SK-N-SH (cell line): Measurements from ENCODE around the gene TGFA. TPM values are rescaled to one million over a fixed set of nuclear protein-coding genes. Genes with fewer than 3 reads are reported as not detected.

ENCODE experiments used
- CTCF ChIA-PET: fragments of 300-600, 350-600 bp; formaldehyde crosslinking; extraction: SDS; loops from one replicate; lab custom pipeline; 2021; lab: Yijun Ruan, JAX
- POLR2A ChIA-PET: fragments of 350-600 bp; sonication (Branson Sonifier 250); formaldehyde crosslinking; extraction: SDS; loops from one replicate; lab custom pipeline; 2020; ENCODE audit warnings: antibody characterized with exemption, inconsistent platforms; lab: Yijun Ruan, JAX
- DNase-seq: peaks from one replicate; pipeline ENCODE4 v3.0.0; 2012
- H2AFZ ChIP-seq: fragments of 200-600 bp; sonication (generic); 2 replicates; pipeline ENCODE4 v1.8.1; 2016; ENCODE audit warnings: antibody characterized with exemption, mild to moderate bottlenecking, low read depth
- H3F3A ChIP-seq: fragments of 200-600 bp; sonication (generic); replicated peaks from 2 replicates; pipeline ENCODE3; 2016; ENCODE audit warnings: antibody characterized with exemption, mild to moderate bottlenecking; ENCODE audit not compliant: insufficient read depth
- H3K27ac ChIP-seq, 2 experiments: fragments of 200-500 bp in 1 of 2; fragments of 200-600 bp in 1 of 2; sonication (Bioruptor generic) in 1 of 2; sonication (generic), shearing (Covaris generic) in 1 of 2; 2 replicates each; pipeline versions ENCODE4 v1.5.1 to v1.6.1; 2014 to 2016; ENCODE audit warnings: low read depth in 2 of 2, inconsistent platforms in 1 of 2, low read length in 1 of 2, mild to moderate bottlenecking in 1 of 2, mixed read lengths in 1 of 2
- H3K27me3 ChIP-seq: fragments of 200-600 bp; sonication (generic), shearing (Covaris generic); 2 replicates; pipeline ENCODE4 v1.6.1; 2016; ENCODE audit warnings: mixed run types; ENCODE audit not compliant: insufficient read depth
- H3K36me3 ChIP-seq, 2 experiments: fragments of 200-500 bp in 1 of 2; fragments of 200-600 bp in 1 of 2; sonication (Bioruptor generic) in 1 of 2; sonication (generic) in 1 of 2; replicated peaks in 1 of 2; 2 replicates each; pipeline versions ENCODE3 to v1.5.1; 2014 to 2016; ENCODE audit warnings: low read length in 1 of 2, mild to moderate bottlenecking in 1 of 2; ENCODE audit not compliant: insufficient read depth in 2 of 2, control insufficient read depth in 1 of 2
- H3K4me1 ChIP-seq, 2 experiments: fragments of 200-500 bp in 1 of 2; fragments of 200-600 bp in 1 of 2; sonication (Bioruptor generic) in 1 of 2; sonication (generic), shearing (Covaris generic) in 1 of 2; 2 replicates each; pipeline versions ENCODE4 v1.5.1 to v1.6.1; 2014 to 2016; ENCODE audit warnings: low read depth in 1 of 2, low read length in 1 of 2, mixed run types in 1 of 2; ENCODE audit not compliant: insufficient read depth in 2 of 2, control insufficient read depth in 1 of 2
- H3K4me2 ChIP-seq: fragments of 200-600 bp; sonication (generic), shearing (Covaris generic); 2 replicates; pipeline ENCODE4 v1.6.1; 2017; ENCODE audit warnings: mixed run types
- H3K4me3 ChIP-seq, 2 experiments: fragments of 200-500 bp in 1 of 2; fragments of 200-600 bp in 1 of 2; sonication (Bioruptor generic) in 1 of 2; sonication (generic), shearing (Covaris generic) in 1 of 2; 2 replicates each; pipeline versions ENCODE4 v1.5.1 to v1.8.1; 2014 to 2016; ENCODE audit warnings: low read depth in 2 of 2, inconsistent platforms in 1 of 2, low read length in 1 of 2, mild to moderate bottlenecking in 1 of 2, mixed read lengths in 1 of 2, moderate library complexity in 1 of 2
- H3K79me2 ChIP-seq: fragments of 200-600 bp; sonication (generic); 2 replicates; pipeline ENCODE4 v1.8.1; 2017; ENCODE audit warnings: mild to moderate bottlenecking; ENCODE audit not compliant: insufficient read depth
- H3K9ac ChIP-seq: fragments of 200-600 bp; sonication (generic); 2 replicates; pipeline ENCODE4 v1.6.1; 2017; ENCODE audit warnings: mixed run types
- H3K9me2 ChIP-seq: fragments of 200-600 bp; sonication (generic); 2 replicates; pipeline ENCODE4 v1.6.1; 2017; ENCODE audit warnings: mixed run types
- H3K9me3 ChIP-seq: fragments of 200-600 bp; sonication (generic); 2 replicates; pipeline ENCODE4 v1.6.1; 2017; ENCODE audit warnings: mixed run types, mild to moderate bottlenecking, moderate library complexity
- H4K20me1 ChIP-seq: fragments of 200-600 bp; sonication (generic); 2 replicates; pipeline ENCODE4 v1.6.1; 2017; ENCODE audit warnings: mild to moderate bottlenecking, mixed run types; ENCODE audit not compliant: insufficient read depth
- ELF1 ChIP-seq: IDR thresholded peaks from 2 replicates; pipeline ENCODE4 v1.4.0; 2012
- EP300 ChIP-seq, 2 experiments: IDR thresholded peaks; 2 replicates each; pipeline versions ENCODE4 v1.4.0 to v1.6.1; 2012; ENCODE audit warnings: borderline replicate concordance in 1 of 2, low read depth in 1 of 2, low read length in 1 of 2
- FOSL2 ChIP-seq: IDR thresholded peaks from 2 replicates; pipeline ENCODE4 v1.4.0; 2012; ENCODE audit warnings: low read depth, mild to moderate bottlenecking, moderate library complexity, borderline replicate concordance
- FOXJ3 ChIP-seq: sonication (generic); formaldehyde crosslinking; IDR thresholded peaks from 2 replicates; pipeline ENCODE4 v1.5.1; 2020; ENCODE audit warnings: mild to moderate bottlenecking, missing genetic modification reagents
- FOXM1 ChIP-seq: IDR thresholded peaks from 2 replicates; pipeline ENCODE4 v1.4.0; 2012; ENCODE audit warnings: low read depth, mild to moderate bottlenecking
- JUND ChIP-seq: IDR thresholded peaks from 2 replicates; pipeline ENCODE4 v1.4.0; 2012
- NFIC ChIP-seq: IDR thresholded peaks from 2 replicates; pipeline ENCODE4 v1.4.0; 2012; ENCODE audit warnings: borderline replicate concordance
- NRF1 ChIP-seq: IDR thresholded peaks from 2 replicates; pipeline ENCODE4 v1.6.1; 2012; ENCODE audit warnings: low read depth, mild to moderate bottlenecking, low read length
- POLR2AphosphoS5 ChIP-seq: IDR thresholded peaks from 2 replicates; pipeline ENCODE4 v1.6.1; 2012; ENCODE audit warnings: low read depth, low read length
- RAD21 ChIP-seq: IDR thresholded peaks from 2 replicates; pipeline ENCODE4 v1.6.1; 2012; ENCODE audit warnings: mild to moderate bottlenecking, low read length
- RCOR1 ChIP-seq: fragments of 150-350 bp; IDR thresholded peaks from 2 replicates; pipeline ENCODE4 v1.6.1; 2017; ENCODE audit warnings: antibody characterized with exemption, low read length
- RXRA ChIP-seq: IDR thresholded peaks from 2 replicates; pipeline ENCODE4 v1.4.0; 2012; ENCODE audit warnings: low read depth, mild to moderate bottlenecking, borderline replicate concordance
- SIN3A ChIP-seq: IDR thresholded peaks from 2 replicates; pipeline ENCODE4 v1.6.1; 2012; ENCODE audit warnings: low read depth, mild to moderate bottlenecking, low read length, moderate library complexity, borderline replicate concordance
- SMC3 ChIP-seq: IDR thresholded peaks from 2 replicates; pipeline ENCODE4 v1.6.1; 2012; ENCODE audit warnings: low read depth, low read length, improper control_type of control experiment
- TAF1 ChIP-seq: IDR thresholded peaks from 2 replicates; pipeline ENCODE4 v1.6.1; 2012; ENCODE audit warnings: low read depth, mild to moderate bottlenecking, low read length, moderate library complexity, borderline replicate concordance
- TCF12 ChIP-seq: IDR thresholded peaks from 2 replicates; pipeline ENCODE4 v1.4.0; 2012
- TEAD4 ChIP-seq: IDR thresholded peaks from 2 replicates; pipeline ENCODE4 v1.4.0; 2012; ENCODE audit warnings: mild to moderate bottlenecking, borderline replicate concordance; ENCODE audit not compliant: insufficient read depth
- WGBS: methylation state at CpG from one replicate; pipeline ENCODE4 v1.1.6; 2017; ENCODE audit warnings: low lambda C conversion rate; 5-methylcytosine and 5-hydroxymethylcytosine counted together
- polyA plus RNA-seq, 3 experiments: library from polyadenylated mRNA; depleted of rRNA; stranded (reverse); fragments of >200 nt; gene quantifications; 2 replicates each; pipeline ENCODE4 v1.2.3, GENCODE V29; 2012
- TF ChIP-seq, protein P1 (sequence below): IDR thresholded peaks from 2 replicates; pipeline ENCODE4 v1.4.0; 2012; ENCODE audit warnings: low read depth
- TF ChIP-seq, protein P2 (sequence below): IDR thresholded peaks from 2 replicates; pipeline ENCODE4 v1.6.1; 2012; ENCODE audit warnings: mild to moderate bottlenecking, low read depth, low read length, moderate library complexity
- TF ChIP-seq, protein P3 (sequence below): fragments of 150-350 bp; IDR thresholded peaks from 2 replicates; pipeline ENCODE4 v1.6.1; 2017; ENCODE audit warnings: antibody characterized with exemption, low read length, low read depth, borderline replicate concordance

TGFA gene
- polyA plus RNA-seq, 1 of the 3 experiments (the other 2 are of a cell fraction): not detected

DNA sequence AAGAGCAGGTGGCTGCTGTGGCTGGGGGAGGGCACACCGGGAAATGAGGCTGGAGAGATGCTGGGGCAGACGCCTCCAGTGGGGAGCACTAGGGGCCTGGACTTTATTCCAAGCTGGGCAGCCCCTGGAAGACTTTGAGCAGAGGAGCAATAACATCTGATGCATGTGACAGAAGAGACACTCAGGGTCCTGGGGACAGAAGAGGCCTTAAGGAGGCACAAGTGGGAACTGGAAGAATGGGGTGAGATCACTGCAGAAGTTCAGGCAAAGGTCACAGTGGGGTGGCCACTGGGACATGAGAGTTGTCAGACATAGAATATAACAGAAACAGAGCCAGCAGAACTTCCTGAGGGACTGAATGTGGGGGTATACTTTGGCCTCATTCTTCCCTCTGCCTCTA is 24.0 kb downstream of the TGFA start:
- CTCF ChIA-PET: interaction anchor here (0.7 to 1.2 kb wide), 2 partner anchors 189 to 1467 kb away, joined by 3 read pairs; no protein-coding TSS in a partner anchor

More for the DNA sequence above, 24.0 kb downstream of the TGFA start:
- Histone ChIP-seq H3K36me3 (no peaks in the 10 kb centered on the region), H3K79me2 (no peaks in the 10 kb centered on the region), H3K27me3 (no peaks in the 10 kb centered on the region; the same call in 1 of the 2 replicates), H3K9ac (no peak overlapping the region), H4K20me1 (no peaks in the 10 kb centered on the region), H2AFZ (no peak overlapping the region), H3K4me1 (no peaks in the 10 kb centered on the region), H3K27ac (no peak overlapping the region), H3K4me3 (no peak overlapping the region), H3K9me2 (no peaks in the 10 kb centered on the region), H3K4me2 (no peak overlapping the region), H3F3A (no peaks in the 10 kb centered on the region), H3K9me3 (no peaks in the 10 kb centered on the region)
- 42% methylated on average over 2 of the region's 2 CpGs for WGBS
- TF ChIP-seq SMC3 (no peak), FOSL2 (no peak), FOXM1 (no peak), RXRA (no peak), SIN3A (no peak), RCOR1 (no peak), NRF1 (no peak), ELF1 (no peak), FOXJ3 (CRISPR knock-in tag) (no peak), TEAD4 (no peak), EP300 (IDR thresholded peaks at IDR 0.05; ENCODE audit: borderline replicate concordance in 1 of 2, low read depth in 1 of 2, low read length in 1 of 2) (no peak), RAD21 (no peak), JUND (no peak), POLR2AphosphoS5 (no peak), NFIC (no peak), TCF12 (no peak), TAF1 (no peak)
- TF ChIP-seq, protein P1, sequence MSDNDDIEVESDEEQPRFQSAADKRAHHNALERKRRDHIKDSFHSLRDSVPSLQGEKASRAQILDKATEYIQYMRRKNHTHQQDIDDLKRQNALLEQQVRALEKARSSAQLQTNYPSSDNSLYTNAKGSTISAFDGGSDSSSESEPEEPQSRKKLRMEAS: no peak
- TF ChIP-seq, protein P2, sequence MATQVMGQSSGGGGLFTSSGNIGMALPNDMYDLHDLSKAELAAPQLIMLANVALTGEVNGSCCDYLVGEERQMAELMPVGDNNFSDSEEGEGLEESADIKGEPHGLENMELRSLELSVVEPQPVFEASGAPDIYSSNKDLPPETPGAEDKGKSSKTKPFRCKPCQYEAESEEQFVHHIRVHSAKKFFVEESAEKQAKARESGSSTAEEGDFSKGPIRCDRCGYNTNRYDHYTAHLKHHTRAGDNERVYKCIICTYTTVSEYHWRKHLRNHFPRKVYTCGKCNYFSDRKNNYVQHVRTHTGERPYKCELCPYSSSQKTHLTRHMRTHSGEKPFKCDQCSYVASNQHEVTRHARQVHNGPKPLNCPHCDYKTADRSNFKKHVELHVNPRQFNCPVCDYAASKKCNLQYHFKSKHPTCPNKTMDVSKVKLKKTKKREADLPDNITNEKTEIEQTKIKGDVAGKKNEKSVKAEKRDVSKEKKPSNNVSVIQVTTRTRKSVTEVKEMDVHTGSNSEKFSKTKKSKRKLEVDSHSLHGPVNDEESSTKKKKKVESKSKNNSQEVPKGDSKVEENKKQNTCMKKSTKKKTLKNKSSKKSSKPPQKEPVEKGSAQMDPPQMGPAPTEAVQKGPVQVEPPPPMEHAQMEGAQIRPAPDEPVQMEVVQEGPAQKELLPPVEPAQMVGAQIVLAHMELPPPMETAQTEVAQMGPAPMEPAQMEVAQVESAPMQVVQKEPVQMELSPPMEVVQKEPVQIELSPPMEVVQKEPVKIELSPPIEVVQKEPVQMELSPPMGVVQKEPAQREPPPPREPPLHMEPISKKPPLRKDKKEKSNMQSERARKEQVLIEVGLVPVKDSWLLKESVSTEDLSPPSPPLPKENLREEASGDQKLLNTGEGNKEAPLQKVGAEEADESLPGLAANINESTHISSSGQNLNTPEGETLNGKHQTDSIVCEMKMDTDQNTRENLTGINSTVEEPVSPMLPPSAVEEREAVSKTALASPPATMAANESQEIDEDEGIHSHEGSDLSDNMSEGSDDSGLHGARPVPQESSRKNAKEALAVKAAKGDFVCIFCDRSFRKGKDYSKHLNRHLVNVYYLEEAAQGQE: no peak
- TF ChIP-seq, protein P3, sequence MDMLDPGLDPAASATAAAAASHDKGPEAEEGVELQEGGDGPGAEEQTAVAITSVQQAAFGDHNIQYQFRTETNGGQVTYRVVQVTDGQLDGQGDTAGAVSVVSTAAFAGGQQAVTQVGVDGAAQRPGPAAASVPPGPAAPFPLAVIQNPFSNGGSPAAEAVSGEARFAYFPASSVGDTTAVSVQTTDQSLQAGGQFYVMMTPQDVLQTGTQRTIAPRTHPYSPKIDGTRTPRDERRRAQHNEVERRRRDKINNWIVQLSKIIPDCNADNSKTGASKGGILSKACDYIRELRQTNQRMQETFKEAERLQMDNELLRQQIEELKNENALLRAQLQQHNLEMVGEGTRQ: no peak
- no peak for DNase-seq
- POLR2A ChIA-PET: no interaction called here
